HL-60 (cell line): Measurements from ENCODE around the gene GMPPA.

ENCODE experiments used
- DNase-seq, 2 experiments: peaks; one replicate each; pipeline ENCODE4 v3.0.0-alpha.2; 2010 to 2020; ENCODE audit warnings: low read depth in 1 of 2, low spot score in 1 of 2
- H3K27ac ChIP-seq: fragments of 250-450 bp; sonication (Bioruptor Pico); replicated peaks from 2 replicates; pipeline ENCODE4 v1.5.1; 2020; ENCODE audit warnings: mild to moderate bottlenecking, moderate library complexity
- H3K27me3 ChIP-seq: fragments of 250-450 bp; sonication (Bioruptor Pico); 2 replicates; pipeline ENCODE4 v1.5.1; 2021; ENCODE audit warnings: mild to moderate bottlenecking, moderate library complexity; ENCODE audit not compliant: insufficient read depth, poor library complexity, severe bottlenecking
- H3K4me3 ChIP-seq: replicated peaks from 2 replicates; pipeline ENCODE4 v1.5.1; 2011; ENCODE audit warnings: mild to moderate bottlenecking, control low read depth, low read length; ENCODE audit not compliant: insufficient read depth
- GABPA ChIP-seq: IDR thresholded peaks from 2 replicates; pipeline ENCODE4 v1.6.1; 2012; ENCODE audit warnings: low read depth
- POLR2AphosphoS5 ChIP-seq: IDR thresholded peaks from 2 replicates; pipeline ENCODE4 v1.6.1; 2012; ENCODE audit warnings: low read depth
- SPI1 ChIP-seq: IDR thresholded peaks from 2 replicates; pipeline ENCODE4 v1.6.1; 2012; ENCODE audit warnings: low read depth, mild to moderate bottlenecking, borderline replicate concordance
- TF ChIP-seq, protein P1 (sequence below): IDR thresholded peaks from one replicate; pipeline ENCODE4 v1.5.1; 2011; ENCODE audit warnings: low read length, control low read depth, inconsistent platforms; ENCODE audit not compliant: insufficient read depth
- TF ChIP-seq, protein P2 (sequence below): IDR thresholded peaks from 2 replicates; pipeline ENCODE4 v1.6.1; 2012; ENCODE audit warnings: low read depth; ENCODE audit not compliant: insufficient replicate concordance

Gene GMPPA

DNA sequence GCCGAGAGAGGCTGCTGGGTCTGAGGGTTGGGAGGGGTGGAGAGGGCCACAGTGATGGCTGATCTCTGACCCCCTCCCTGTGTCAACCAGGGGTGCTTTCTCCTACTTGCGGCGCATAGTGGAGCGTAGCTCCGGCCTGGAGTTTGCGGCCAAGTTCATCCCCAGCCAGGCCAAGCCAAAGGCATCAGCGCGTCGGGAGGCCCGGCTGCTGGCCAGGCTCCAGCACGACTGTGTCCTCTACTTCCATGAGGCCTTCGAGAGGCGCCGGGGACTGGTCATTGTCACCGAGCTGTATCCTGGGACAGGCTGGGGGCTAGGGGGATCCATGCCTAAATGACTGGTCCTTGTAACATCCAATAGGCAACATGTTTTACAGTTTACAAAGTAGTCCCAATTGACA is 20.9 kb upstream of the GMPPA start:
- TF ChIP-seq POLR2AphosphoS5 = no peak
- TF ChIP-seq, protein P1, sequence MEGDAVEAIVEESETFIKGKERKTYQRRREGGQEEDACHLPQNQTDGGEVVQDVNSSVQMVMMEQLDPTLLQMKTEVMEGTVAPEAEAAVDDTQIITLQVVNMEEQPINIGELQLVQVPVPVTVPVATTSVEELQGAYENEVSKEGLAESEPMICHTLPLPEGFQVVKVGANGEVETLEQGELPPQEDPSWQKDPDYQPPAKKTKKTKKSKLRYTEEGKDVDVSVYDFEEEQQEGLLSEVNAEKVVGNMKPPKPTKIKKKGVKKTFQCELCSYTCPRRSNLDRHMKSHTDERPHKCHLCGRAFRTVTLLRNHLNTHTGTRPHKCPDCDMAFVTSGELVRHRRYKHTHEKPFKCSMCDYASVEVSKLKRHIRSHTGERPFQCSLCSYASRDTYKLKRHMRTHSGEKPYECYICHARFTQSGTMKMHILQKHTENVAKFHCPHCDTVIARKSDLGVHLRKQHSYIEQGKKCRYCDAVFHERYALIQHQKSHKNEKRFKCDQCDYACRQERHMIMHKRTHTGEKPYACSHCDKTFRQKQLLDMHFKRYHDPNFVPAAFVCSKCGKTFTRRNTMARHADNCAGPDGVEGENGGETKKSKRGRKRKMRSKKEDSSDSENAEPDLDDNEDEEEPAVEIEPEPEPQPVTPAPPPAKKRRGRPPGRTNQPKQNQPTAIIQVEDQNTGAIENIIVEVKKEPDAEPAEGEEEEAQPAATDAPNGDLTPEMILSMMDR = no peak
- no peak for TF ChIP-seq SPI1
- TF ChIP-seq GABPA = no peak
- TF ChIP-seq, protein P2, sequence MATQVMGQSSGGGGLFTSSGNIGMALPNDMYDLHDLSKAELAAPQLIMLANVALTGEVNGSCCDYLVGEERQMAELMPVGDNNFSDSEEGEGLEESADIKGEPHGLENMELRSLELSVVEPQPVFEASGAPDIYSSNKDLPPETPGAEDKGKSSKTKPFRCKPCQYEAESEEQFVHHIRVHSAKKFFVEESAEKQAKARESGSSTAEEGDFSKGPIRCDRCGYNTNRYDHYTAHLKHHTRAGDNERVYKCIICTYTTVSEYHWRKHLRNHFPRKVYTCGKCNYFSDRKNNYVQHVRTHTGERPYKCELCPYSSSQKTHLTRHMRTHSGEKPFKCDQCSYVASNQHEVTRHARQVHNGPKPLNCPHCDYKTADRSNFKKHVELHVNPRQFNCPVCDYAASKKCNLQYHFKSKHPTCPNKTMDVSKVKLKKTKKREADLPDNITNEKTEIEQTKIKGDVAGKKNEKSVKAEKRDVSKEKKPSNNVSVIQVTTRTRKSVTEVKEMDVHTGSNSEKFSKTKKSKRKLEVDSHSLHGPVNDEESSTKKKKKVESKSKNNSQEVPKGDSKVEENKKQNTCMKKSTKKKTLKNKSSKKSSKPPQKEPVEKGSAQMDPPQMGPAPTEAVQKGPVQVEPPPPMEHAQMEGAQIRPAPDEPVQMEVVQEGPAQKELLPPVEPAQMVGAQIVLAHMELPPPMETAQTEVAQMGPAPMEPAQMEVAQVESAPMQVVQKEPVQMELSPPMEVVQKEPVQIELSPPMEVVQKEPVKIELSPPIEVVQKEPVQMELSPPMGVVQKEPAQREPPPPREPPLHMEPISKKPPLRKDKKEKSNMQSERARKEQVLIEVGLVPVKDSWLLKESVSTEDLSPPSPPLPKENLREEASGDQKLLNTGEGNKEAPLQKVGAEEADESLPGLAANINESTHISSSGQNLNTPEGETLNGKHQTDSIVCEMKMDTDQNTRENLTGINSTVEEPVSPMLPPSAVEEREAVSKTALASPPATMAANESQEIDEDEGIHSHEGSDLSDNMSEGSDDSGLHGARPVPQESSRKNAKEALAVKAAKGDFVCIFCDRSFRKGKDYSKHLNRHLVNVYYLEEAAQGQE = no peak
- H3K27ac ChIP-seq = no peak overlapping the region
- no peak overlapping the region for H3K4me3 ChIP-seq
- no peak for DNase-seq
- H3K27me3 ChIP-seq = peaks cover 11% of the 10 kb centered on the region

DNA sequence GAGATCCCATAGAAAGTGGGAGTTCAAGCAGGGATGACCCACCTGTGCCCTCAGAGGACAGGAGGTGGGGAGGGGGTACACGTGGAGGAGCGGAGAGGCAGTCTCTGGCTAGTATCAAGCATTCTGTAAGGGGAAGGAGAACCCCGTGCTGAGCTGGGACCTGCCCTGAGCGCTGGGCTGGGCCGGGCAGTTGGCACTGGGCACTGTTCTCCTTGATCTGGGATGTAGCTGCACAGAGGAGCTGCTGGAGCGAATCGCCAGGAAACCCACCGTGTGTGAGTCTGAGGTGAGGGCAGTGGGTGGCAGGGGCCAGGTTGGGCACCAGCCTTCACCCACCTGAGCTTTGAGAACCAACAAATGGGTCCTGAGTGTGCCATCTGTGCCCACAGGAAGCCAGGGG is 19.8 kb upstream of the GMPPA start:
- H3K27ac ChIP-seq = no peak overlapping the region
- H3K27me3 ChIP-seq = peaks cover 20% of the 10 kb centered on the region
- TF ChIP-seq SPI1 (no peak), POLR2AphosphoS5 (no peak), GABPA (no peak)
- TF ChIP-seq, protein P2 = no peak
- TF ChIP-seq, protein P1 = no peak
- DNase-seq = no peak
- H3K4me3 ChIP-seq = no peak overlapping the region

DNA sequence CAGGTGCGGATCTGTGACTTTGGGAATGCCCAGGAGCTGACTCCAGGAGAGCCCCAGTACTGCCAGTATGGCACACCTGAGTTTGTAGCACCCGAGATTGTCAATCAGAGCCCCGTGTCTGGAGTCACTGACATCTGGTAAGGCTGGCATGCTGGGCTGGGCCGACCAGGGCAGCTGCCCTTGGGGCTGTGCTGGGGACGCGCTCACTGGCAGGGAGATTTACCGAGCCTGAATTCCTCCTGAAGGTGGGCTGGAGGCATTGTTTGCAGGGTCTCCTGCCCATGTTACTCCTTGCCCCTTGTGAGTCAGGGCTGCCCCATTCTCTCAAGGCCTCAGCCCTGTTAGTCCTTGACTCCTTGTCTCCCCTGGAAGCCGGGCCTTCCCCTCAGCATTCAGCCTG is 18.7 kb upstream of the GMPPA start:
- Histone ChIP-seq H3K27me3 (peaks cover 28% of the 10 kb centered on the region), H3K4me3 (no peak overlapping the region), H3K27ac (no peak overlapping the region)
- TF ChIP-seq SPI1 = no peak
- TF ChIP-seq, protein P1 = no peak
- TF ChIP-seq, protein P2 = no peak
- no peak for TF ChIP-seq POLR2AphosphoS5
- no peak for TF ChIP-seq GABPA
- DNase-seq = no peak
